HUES48 (cell line): ENCODE results near the gene PAOX.
"Not testable (repeated sequence)": the region's sequence is repeated elsewhere in the genome, so short reads cannot be mapped to it uniquely, and the experiment has no call there.

Experiments
- H3K27ac ChIP-seq: one replicate; pipeline ENCODE4 v1.7.0; 2013; ENCODE audit warnings: low read depth, low read length, inconsistent platforms
- H3K27me3 ChIP-seq: 2 replicates; pipeline ENCODE4 v1.6.1; 2013; ENCODE audit warnings: mild to moderate bottlenecking, low read length; ENCODE audit not compliant: control insufficient read depth, insufficient read depth
- H3K36me3 ChIP-seq: 2 replicates; pipeline ENCODE4 v1.6.1; 2013; ENCODE audit warnings: low read length; ENCODE audit not compliant: control insufficient read depth, insufficient read depth
- H3K4me1 ChIP-seq: 2 replicates; pipeline ENCODE4 v1.6.1; 2013; ENCODE audit warnings: mild to moderate bottlenecking, low read length; ENCODE audit not compliant: control insufficient read depth, insufficient read depth
- H3K4me3 ChIP-seq: 2 replicates; pipeline ENCODE4 v1.5.1; 2013; ENCODE audit warnings: mild to moderate bottlenecking, low read depth, low read length
- H3K9ac ChIP-seq: 2 replicates; pipeline ENCODE4 v1.6.1; 2013; ENCODE audit warnings: mild to moderate bottlenecking, low read depth, low read length, moderate library complexity
- H3K9me3 ChIP-seq: 2 replicates; pipeline ENCODE4 v1.6.1; 2013; ENCODE audit warnings: low read length; ENCODE audit not compliant: control insufficient read depth, insufficient read depth

PAOX gene

DNA sequence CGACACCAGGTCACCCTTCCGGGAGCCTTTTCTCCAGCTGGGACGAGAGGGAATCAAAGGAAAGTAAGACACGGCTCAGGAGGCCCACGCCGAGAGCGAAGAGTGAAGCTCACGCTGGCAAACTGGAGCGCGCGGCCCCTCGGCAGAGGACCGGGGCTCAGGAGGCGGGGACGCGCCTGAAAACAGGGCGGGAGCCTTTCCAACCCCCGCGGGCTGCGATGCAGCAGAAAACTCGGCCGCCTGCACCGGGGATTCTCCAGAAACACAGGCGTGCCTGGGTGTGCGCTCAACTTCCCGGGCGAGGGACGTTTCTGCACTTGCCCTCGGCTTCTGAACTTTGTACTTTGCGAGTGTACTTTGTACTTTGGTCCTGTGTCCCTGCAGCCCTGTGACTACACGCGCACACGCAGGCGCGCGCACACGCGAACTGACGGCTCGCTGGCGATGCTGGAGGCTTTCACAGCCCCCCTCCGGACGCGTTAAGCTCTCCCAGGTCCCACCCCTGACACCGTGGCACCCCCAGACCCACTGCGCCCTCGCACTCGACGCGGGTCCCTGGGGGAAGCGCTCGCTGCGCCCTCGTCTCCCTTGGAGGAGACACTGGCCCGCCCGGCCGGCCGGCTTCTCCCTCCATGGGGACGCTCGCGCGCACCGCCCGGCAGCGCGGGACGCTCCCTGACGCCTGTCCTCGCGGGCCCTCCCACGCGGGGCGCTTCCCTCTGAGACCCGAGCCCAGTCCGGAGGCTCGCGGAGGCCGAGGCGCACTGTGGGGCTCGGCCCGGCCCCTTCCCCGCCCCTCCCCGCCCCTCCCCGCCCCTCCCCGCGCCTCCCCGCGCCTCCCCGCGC is 588 bp upstream of the PAOX start:
- Histone ChIP-seq H3K27ac (no peak overlapping the region), H3K36me3 (no peaks in the 10 kb centered on the region), H3K9me3 (no peaks in the 10 kb centered on the region), H3K9ac (no peak overlapping the region), H3K4me1 (no peaks in the 10 kb centered on the region), H3K27me3 (peaks cover 54% of the 10 kb centered on the region), H3K4me3 (peak overlapping the region; percentile 84)

GRCh38 chr10:133379801-133380666 is 972 bp downstream of the PAOX start:
- no peak overlapping the region for H3K27ac ChIP-seq
- peak overlapping the region; percentile 61 for H3K4me3 ChIP-seq
- no peak overlapping the region for H3K9ac ChIP-seq

DNA sequence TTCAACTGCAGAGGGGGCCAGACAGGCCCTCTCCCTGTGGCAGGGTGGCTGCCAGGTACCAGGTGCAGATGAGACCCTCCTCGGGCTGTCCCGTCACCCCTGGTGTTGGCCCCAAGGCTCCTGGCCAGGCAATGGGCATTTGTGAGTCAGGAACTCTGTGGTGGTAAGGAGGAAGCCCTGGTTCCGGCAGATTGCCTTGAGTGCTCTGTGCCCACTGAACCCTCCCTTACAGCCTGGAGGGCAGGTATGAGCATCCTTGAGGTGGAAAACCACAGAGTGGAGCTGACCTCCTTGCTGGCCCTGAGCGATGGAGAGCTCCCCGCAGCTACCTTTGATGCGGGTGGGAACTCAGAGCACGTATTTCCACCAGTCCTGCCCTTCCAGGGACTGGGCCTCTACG is 2.0 kb downstream of the PAOX start:
- no peak overlapping the region for H3K9ac ChIP-seq
- H3K4me3 ChIP-seq = no peak overlapping the region
- H3K4me1 ChIP-seq = no peaks in the 10 kb centered on the region
- no peaks in the 10 kb centered on the region for H3K9me3 ChIP-seq
- H3K27ac ChIP-seq = no peak overlapping the region
- no peaks in the 10 kb centered on the region; the same call in 1 of the 2 replicates for H3K36me3 ChIP-seq
- peaks cover 35% of the 10 kb centered on the region for H3K27me3 ChIP-seq

More at GRCh38 chr10:133379801-133380666, 972 bp downstream of the PAOX start:
- Histone ChIP-seq H3K9me3 (no peaks in the 10 kb centered on the region), H3K27me3 (peaks cover 45% of the 10 kb centered on the region), H3K36me3 (no peaks in the 10 kb centered on the region; the same call in 1 of the 2 replicates), H3K4me1 (no peaks in the 10 kb centered on the region)

DNA sequence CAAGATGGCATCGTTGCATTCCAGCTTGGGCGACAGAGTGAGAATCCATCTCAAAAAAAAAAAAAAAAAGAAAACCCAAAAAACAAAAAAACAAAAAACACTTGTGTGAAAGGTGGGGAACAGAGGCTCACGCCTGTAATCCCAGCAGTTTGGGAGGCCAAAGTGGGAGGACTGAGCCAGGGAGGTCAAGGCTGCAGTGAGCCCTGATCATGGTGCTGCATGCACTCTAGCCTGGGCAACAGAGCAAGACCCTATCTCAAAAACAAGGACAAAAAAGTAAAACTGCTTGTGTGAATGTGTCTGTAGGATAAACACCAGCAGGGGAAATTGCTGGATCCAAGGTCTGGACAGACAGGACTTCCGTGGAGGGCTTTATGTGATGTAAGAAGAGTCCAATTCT is 4.5 kb downstream of the PAOX start:
- no peak overlapping the region for H3K4me3 ChIP-seq
- no peaks in the 10 kb centered on the region for H3K9me3 ChIP-seq
- no peak overlapping the region for H3K27ac ChIP-seq
- no peaks in the 10 kb centered on the region for H3K4me1 ChIP-seq
- peaks cover 11% of the 10 kb centered on the region for H3K27me3 ChIP-seq
- no peaks in the 10 kb centered on the region; the same call in 1 of the 2 replicates for H3K36me3 ChIP-seq
- H3K9ac ChIP-seq = no peak overlapping the region

GRCh38 chr10:133384071-133384470 is 5.0 kb downstream of the PAOX start:
- Histone ChIP-seq H3K4me3 (no peak overlapping the region), H3K27me3 (peaks cover 9% of the 10 kb centered on the region), H3K9me3 (no peaks in the 10 kb centered on the region), H3K4me1 (no peaks in the 10 kb centered on the region), H3K27ac (no peak overlapping the region), H3K9ac (no peak overlapping the region), H3K36me3 (no peaks in the 10 kb centered on the region; the same call in 1 of the 2 replicates)

- Histone ChIP-seq H3K4me3 (no peak overlapping the region), H3K36me3 (no peaks in the 10 kb centered on the region; the same call in 1 of the 2 replicates), H3K27ac (no peak overlapping the region), H3K9ac (no peak overlapping the region), H3K27me3 (peaks cover 3% of the 10 kb centered on the region), H3K4me1 (no peaks in the 10 kb centered on the region), H3K9me3 (no peaks in the 10 kb centered on the region)
Measured at GRCh38 chr10:133385214-133385613, 6.2 kb downstream of the PAOX start.

DNA sequence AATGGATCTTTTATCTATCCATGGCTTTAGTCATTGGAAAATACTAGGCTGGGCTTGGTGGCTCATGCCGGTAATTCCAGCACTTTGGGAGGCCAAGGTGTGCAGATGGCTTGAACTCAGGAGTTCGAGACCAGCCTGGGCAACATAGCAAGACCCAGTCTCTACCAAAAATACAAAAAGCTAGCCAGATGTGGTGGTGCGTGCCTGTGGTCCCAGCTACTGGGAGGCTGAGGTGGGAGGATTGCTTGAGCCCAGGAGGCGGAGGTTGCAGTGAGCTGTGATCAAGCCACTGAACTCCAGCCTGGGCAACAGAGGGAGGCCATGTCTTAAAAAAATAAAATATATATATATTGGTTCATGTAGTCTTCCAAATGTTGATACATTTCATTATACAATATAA is 7.9 kb downstream of the PAOX start:
- not testable (repeated sequence) for H3K4me1 ChIP-seq, H3K27ac ChIP-seq, H3K36me3 ChIP-seq

GRCh38 chr10:133388236-133388972 is 9.3 kb downstream of the PAOX start:
- H3K4me3 ChIP-seq = no peak overlapping the region
- H3K27ac ChIP-seq = no peak overlapping the region
- H3K9me3 ChIP-seq = no peaks in the 10 kb centered on the region
- no peaks in the 10 kb centered on the region; the same call in 1 of the 2 replicates for H3K36me3 ChIP-seq
- peaks cover 1% of the 10 kb centered on the region; the same call in 1 of the 2 replicates for H3K4me1 ChIP-seq
- H3K9ac ChIP-seq = no peak overlapping the region
- H3K27me3 ChIP-seq = no peaks in the 10 kb centered on the region

More for the DNA sequence above, 7.9 kb downstream of the PAOX start:
- H3K27me3 ChIP-seq, H3K4me3 ChIP-seq, H3K9ac ChIP-seq, H3K9me3 ChIP-seq: not testable (repeated sequence)

GRCh38 chr10:133388973-133389818 is 10.1 kb downstream of the PAOX start:
- H3K9ac ChIP-seq = no peak overlapping the region

More at GRCh38 chr10:133388973-133389818, 10.1 kb downstream of the PAOX start:
- peaks cover 4% of the 10 kb centered on the region; the same call in 1 of the 2 replicates for H3K4me1 ChIP-seq
- H3K4me3 ChIP-seq = no peak overlapping the region
- no peaks in the 10 kb centered on the region for H3K9me3 ChIP-seq
- H3K27me3 ChIP-seq = no peaks in the 10 kb centered on the region
- no peaks in the 10 kb centered on the region; the same call in 1 of the 2 replicates for H3K36me3 ChIP-seq
- H3K27ac ChIP-seq = no peak overlapping the region
